Activated T-cell treated with anti-CD3 and anti-CD28 coated beads, Interleukin-2, amount 50 U/mL, for 72 hours (primary cell): ENCODE measurements around the gene SLAIN1. TPM values are rescaled to one million over a fixed set of nuclear protein-coding genes. Genes with fewer than 3 reads are reported as not detected.

ENCODE experiments used
- ATAC-seq, 2 donors: fragments of 150-1000 bp; cut with Tn5 transposase; replicated peaks in 1 of 2; 2 replicates each; pipeline ENCODE4 v1.10.0; 2021; ENCODE audit warnings: moderate library complexity in 2 of 2, mild to moderate bottlenecking in 1 of 2
- DNase-seq, 2 donors: peaks; one replicate each; pipeline ENCODE4 v3.0.0; 2021 to 2022; ENCODE audit warnings: mixed read lengths in 1 of 2
- H3K27ac Mint-ChIP-seq: one replicate; pipeline ENCODE4 v1.8.0; 2022; ENCODE audit warnings: mild to moderate bottlenecking, moderate library complexity, mixed read lengths
- H3K27me3 Mint-ChIP-seq: one replicate; pipeline ENCODE4 v1.8.0; 2022; ENCODE audit warnings: low read depth, mixed read lengths
- H3K36me3 Mint-ChIP-seq, 2 donors: one replicate each; pipeline ENCODE4 v1.8.0; 2022; ENCODE audit warnings: mixed read lengths in 2 of 2, mild to moderate bottlenecking in 1 of 2; ENCODE audit not compliant: insufficient read depth in 2 of 2
- H3K4me1 Mint-ChIP-seq: one replicate; pipeline ENCODE4 v1.8.0; 2022; ENCODE audit warnings: low read depth, mixed read lengths
- H3K4me3 Mint-ChIP-seq, 2 donors: one replicate each; pipeline ENCODE4 v1.8.0; 2022; ENCODE audit warnings: mild to moderate bottlenecking in 2 of 2, mixed read lengths in 2 of 2, moderate library complexity in 2 of 2
- H3K9me3 Mint-ChIP-seq, 2 donors: one replicate each; pipeline ENCODE4 v1.8.0; 2022; ENCODE audit warnings: mixed read lengths in 2 of 2
- total RNA-seq, 2 donors: library from RNA; stranded (reverse); gene quantifications; one replicate each; pipeline ENCODE4 v1.2.3, GENCODE V29; 2022

Gene SLAIN1
- total RNA-seq, 2 donors from 2014 or later, result 24.6 to 24.8 TPM

DNA sequence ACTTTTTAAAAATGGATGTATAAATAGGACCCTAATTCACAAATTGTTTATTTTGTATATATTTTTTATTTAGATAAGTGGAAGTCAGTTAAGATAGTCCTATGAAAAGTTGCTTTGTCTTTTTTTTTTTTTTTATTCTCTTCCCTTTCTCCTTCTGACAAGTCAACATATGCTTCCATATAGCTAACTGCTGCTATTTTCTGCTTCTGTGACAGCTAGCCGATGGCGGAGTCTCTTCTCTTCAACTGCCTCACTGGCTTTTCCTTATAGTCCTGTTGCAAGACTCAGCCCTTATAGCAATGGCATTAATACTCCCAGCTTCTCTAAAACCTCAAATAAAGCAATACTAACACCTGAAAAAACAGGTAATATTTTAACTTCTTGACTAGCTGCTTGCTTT is 45.3 kb downstream of the SLAIN1 start:
- Mint-ChIP-seq H3K27me3 (no peaks in the 10 kb centered on the region), H3K36me3 (peaks cover 2 to 4% of the 10 kb centered on the region in 2 donors), H3K27ac (no peak overlapping the region), H3K4me3 (no peak overlapping the region), H3K4me1 (peaks cover 23% of the 10 kb centered on the region), H3K9me3 (no peaks in the 10 kb centered on the region)
- DNase-seq (no peak), ATAC-seq (no peak)

DNA sequence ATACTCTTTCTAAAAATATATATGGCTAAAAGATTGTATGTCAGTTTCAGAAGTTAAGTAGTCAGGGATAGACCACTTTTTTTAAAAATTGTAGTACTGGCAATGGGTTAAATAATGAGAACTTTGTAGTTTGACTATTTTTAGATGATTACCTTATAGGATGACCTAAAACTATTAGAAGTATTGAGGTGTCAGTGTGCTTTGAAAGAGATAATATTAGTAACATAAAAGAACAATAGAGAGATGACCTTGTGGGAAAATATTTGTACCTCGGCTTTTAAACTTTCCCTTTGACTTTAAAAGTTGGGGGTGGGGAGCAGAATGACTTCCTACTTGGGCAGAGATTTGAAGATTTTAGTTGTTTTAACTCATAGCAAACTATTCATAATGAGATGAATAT is 48.3 kb downstream of the SLAIN1 start:
- peaks cover 12% of the 10 kb centered on the region for H3K4me1 Mint-ChIP-seq
- no peaks in the 10 kb centered on the region for H3K9me3 Mint-ChIP-seq
- no peaks in the 10 kb centered on the region for H3K27me3 Mint-ChIP-seq
- H3K36me3 Mint-ChIP-seq, result peaks cover 2 to 4% of the 10 kb centered on the region in 2 donors
- no peak overlapping the region for H3K27ac Mint-ChIP-seq
- no peak for ATAC-seq
- DNase-seq, result no peak
- no peak overlapping the region for H3K4me3 Mint-ChIP-seq

DNA sequence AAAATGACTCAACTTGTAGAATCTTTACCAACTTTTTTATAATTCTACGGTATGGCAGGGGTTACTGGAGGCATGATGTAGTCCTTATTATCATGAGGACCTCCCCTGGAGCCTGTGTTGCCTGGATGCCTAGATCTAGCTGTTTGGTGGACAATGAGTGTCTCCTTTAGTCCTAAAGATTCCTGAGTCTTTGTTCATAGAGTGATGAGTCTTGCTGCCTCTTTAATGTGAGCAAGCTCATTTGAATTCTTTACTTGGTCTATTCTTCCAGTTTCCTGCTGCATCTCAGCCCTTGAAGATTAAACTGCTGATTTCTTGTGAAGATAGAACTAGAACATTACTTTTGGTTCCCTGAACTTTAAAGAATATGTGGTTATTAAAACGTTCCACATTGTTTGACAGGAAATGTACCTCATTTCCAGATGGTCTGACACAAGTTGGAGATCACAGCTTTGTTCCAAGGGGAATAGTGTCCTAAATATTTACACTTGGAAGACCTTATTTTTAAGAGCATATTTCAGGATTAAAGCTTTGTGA is 51.9 kb downstream of the SLAIN1 start:
- DNase-seq (no peak), ATAC-seq (no peak)
- Mint-ChIP-seq H3K9me3 (no peaks in the 10 kb centered on the region), H3K4me1 (peaks cover 18% of the 10 kb centered on the region), H3K27ac (no peak overlapping the region), H3K4me3 (no peak overlapping the region), H3K36me3 (peaks cover 2 to 8% of the 10 kb centered on the region in 2 donors), H3K27me3 (no peaks in the 10 kb centered on the region)

- ATAC-seq (peak; percentile 95), DNase-seq (peak; percentile 47 to 58)
- peaks cover 18% of the 10 kb centered on the region for H3K4me1 Mint-ChIP-seq
- peak overlapping the region; percentile 17 to 31 for H3K4me3 Mint-ChIP-seq
- H3K27ac Mint-ChIP-seq, result peak overlapping the region; percentile 88
- H3K36me3 Mint-ChIP-seq, result peaks cover 0 to 8% of the 10 kb centered on the region in 2 donors
- no peaks in the 10 kb centered on the region for H3K9me3 Mint-ChIP-seq
- no peaks in the 10 kb centered on the region for H3K27me3 Mint-ChIP-seq
Measured at GRCh38 chr13:77751513-77752456, 54.3 kb downstream of the SLAIN1 start.

DNA sequence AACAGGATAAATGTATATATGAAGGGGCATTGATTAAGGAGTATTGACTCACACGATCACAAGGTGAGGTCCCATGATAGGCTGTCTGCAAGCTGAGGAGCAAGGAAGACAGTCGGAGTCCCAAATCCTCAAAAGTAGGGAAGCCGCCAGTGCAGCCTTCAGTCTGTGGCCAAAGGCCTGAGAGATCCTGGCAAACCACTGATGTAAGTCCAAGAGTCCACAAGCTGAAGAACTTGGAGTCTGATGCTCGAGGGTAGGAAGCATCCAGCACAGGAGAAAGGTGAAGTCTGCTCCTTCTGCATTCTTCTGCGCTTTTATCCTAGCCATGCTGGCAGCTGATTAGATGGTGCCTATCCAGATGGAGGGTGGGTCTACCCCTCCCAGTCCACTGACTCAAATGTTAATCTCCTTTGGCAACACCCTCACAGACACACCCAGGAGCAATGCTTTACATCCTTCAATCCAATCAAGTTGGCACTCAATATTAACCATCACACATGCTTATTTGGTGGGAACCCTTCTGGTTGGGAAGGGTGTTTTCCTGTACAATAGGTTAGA is 55.1 kb downstream of the SLAIN1 start:
- peaks cover 0 to 4% of the 10 kb centered on the region in 2 donors for H3K36me3 Mint-ChIP-seq

GRCh38 chr13:77760893-77761292 is 63.4 kb downstream of the SLAIN1 start:
- Mint-ChIP-seq H3K27ac (no peak overlapping the region), H3K9me3 (peaks cover 0 to 1% of the 10 kb centered on the region in 2 donors), H3K36me3 (peaks cover 4 to 29% of the 10 kb centered on the region in 2 donors), H3K4me3 (no peak overlapping the region), H3K27me3 (no peaks in the 10 kb centered on the region), H3K4me1 (peaks cover 6% of the 10 kb centered on the region)
- DNase-seq (no peak), ATAC-seq (no peak)

More for the DNA sequence above, 55.1 kb downstream of the SLAIN1 start:
- Mint-ChIP-seq H3K4me1 (peaks cover 18% of the 10 kb centered on the region), H3K27me3 (no peaks in the 10 kb centered on the region), H3K9me3 (no peaks in the 10 kb centered on the region), H3K27ac (no peak overlapping the region), H3K4me3 (no peak overlapping the region)
- DNase-seq (no peak), ATAC-seq (no peak)

GRCh38 chr13:77767413-77767812 is 69.9 kb downstream of the SLAIN1 start:
- DNase-seq (no peak), ATAC-seq (no peak)
- peaks cover 4 to 10% of the 10 kb centered on the region in 2 donors for H3K36me3 Mint-ChIP-seq
- H3K4me1 Mint-ChIP-seq, result no peaks in the 10 kb centered on the region
- H3K9me3 Mint-ChIP-seq, result peaks cover 4 to 6% of the 10 kb centered on the region in 2 donors
- H3K27ac Mint-ChIP-seq, result no peak overlapping the region
- no peak overlapping the region for H3K4me3 Mint-ChIP-seq
- no peaks in the 10 kb centered on the region for H3K27me3 Mint-ChIP-seq

GRCh38 chr13:77774181-77774580 is 76.7 kb downstream of the SLAIN1 start:
- H3K36me3 Mint-ChIP-seq, result no peaks in the 10 kb centered on the region
- no peak overlapping the region for H3K4me3 Mint-ChIP-seq
- no peak for DNase-seq
- peaks cover under 1 to 2% of the 10 kb centered on the region in 2 donors for H3K9me3 Mint-ChIP-seq
- no peaks in the 10 kb centered on the region for H3K4me1 Mint-ChIP-seq
- ATAC-seq, result no peak
- no peak overlapping the region for H3K27ac Mint-ChIP-seq
- H3K27me3 Mint-ChIP-seq, result no peaks in the 10 kb centered on the region

GRCh38 chr13:77776704-77777103 is 79.2 kb downstream of the SLAIN1 start:
- Mint-ChIP-seq H3K4me3 (no peak overlapping the region), H3K36me3 (no peaks in the 10 kb centered on the region), H3K4me1 (peaks cover 8% of the 10 kb centered on the region), H3K27me3 (no peaks in the 10 kb centered on the region), H3K27ac (no peak overlapping the region), H3K9me3 (no peaks in the 10 kb centered on the region)
- ATAC-seq (no peak), DNase-seq (no peak)

DNA sequence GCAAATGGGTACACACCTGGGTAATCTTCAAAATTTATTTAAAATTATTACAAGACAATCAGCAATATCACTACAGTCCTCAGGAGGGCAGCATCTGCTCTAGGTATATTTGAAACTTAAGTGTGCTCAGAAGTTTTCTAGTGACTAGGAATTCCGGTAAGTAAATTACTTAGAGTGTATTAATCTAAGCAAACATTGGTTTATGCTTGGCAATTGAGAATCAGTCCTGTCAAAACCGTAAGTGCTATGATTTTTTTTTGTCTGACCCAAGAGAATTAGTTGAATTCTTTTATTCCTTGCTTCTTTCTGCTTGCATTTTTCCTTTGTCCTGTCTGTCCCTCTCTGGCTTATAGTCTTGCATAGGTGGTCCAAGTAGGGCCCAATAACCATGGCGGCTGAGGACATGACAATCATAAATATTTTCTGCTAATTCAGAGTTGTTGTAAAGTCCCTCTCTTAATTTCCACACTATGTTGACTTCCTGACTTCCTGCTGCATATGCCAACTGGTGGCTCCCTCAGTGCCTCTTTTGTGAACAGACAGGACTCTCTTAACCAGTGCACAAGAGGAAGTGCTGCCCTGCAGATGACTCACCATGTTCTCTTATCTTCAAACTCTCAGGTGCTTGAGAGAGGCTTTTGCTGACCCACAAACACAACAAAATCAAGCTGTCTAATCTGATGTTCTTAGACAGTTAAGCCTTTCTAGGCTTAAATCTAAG is 82.2 kb downstream of the SLAIN1 start:
- ATAC-seq, result peak; percentile 83 to 88
- no peaks in the 10 kb centered on the region for H3K9me3 Mint-ChIP-seq
- no peaks in the 10 kb centered on the region for H3K27me3 Mint-ChIP-seq
- H3K4me3 Mint-ChIP-seq, result no peak overlapping the region
- no peaks in the 10 kb centered on the region for H3K36me3 Mint-ChIP-seq
- H3K27ac Mint-ChIP-seq, result no peak overlapping the region
- peaks cover 8% of the 10 kb centered on the region for H3K4me1 Mint-ChIP-seq
- DNase-seq, result peak; percentile 10 to 27

GRCh38 chr13:77781808-77782207 is 84.3 kb downstream of the SLAIN1 start:
- Mint-ChIP-seq H3K27me3 (no peaks in the 10 kb centered on the region), H3K4me3 (no peak overlapping the region), H3K27ac (no peak overlapping the region), H3K4me1 (peaks cover 8% of the 10 kb centered on the region), H3K36me3 (no peaks in the 10 kb centered on the region), H3K9me3 (no peaks in the 10 kb centered on the region)
- no peak for DNase-seq
- no peak for ATAC-seq

GRCh38 chr13:77784515-77784914 is 87.0 kb downstream of the SLAIN1 start:
- H3K4me1 Mint-ChIP-seq, result peaks cover 8% of the 10 kb centered on the region
- peaks cover 0 to 2% of the 10 kb centered on the region in 2 donors for H3K9me3 Mint-ChIP-seq
- H3K4me3 Mint-ChIP-seq, result no peak overlapping the region
- no peaks in the 10 kb centered on the region for H3K27me3 Mint-ChIP-seq
- ATAC-seq (no peak), DNase-seq (no peak)
- H3K27ac Mint-ChIP-seq, result no peak overlapping the region
- no peaks in the 10 kb centered on the region for H3K36me3 Mint-ChIP-seq
